IMR-90 (cell line): Measurements from ENCODE around the gene PREB. TPM values are rescaled to one million over a fixed set of nuclear protein-coding genes. Genes with fewer than 3 reads are reported as not detected.

Experiments used
- ATAC-seq: fragments of 200-7000 bp; cut with Tn5 transposase; 2 replicates; pipeline ENCODE4 v1.9.1; 2020; ENCODE audit warnings: low read depth, mild to moderate bottlenecking, moderate library complexity
- BruUV-seq: library from RNA; stranded (reverse); fragments of 400-500 nt; replicated peaks from 2 replicates; lab custom pipeline; 2021; lab: Mats Ljungman, UMichigan
- CTCF ChIA-PET: fragments of 300-600 bp; formaldehyde crosslinking; extraction: SDS; loops from one replicate; lab custom pipeline; 2021; ENCODE audit warnings: antibody characterized with exemption; lab: Yijun Ruan, JAX
- POLR2A ChIA-PET: fragments of 300-600 bp; sonication (Branson Sonifier 250); formaldehyde crosslinking; loops from one replicate; lab custom pipeline; 2022; ENCODE audit warnings: antibody characterized with exemption; ENCODE audit not compliant: unreplicated experiment; lab: Charles Lee
- DNase-seq: peaks from one replicate; pipeline ENCODE4 v3.0.0; 2013
- H2AFZ ChIP-seq: replicated peaks from 2 replicates; pipeline ENCODE3; 2013; ENCODE audit warnings: low read length, mild to moderate bottlenecking; ENCODE audit not compliant: poor library complexity
- H2AK5ac ChIP-seq: 2 replicates; pipeline ENCODE4 v1.6.1; 2013; ENCODE audit warnings: low read depth, low read length, inconsistent platforms
- H2AK9ac ChIP-seq: replicated peaks from 2 replicates; pipeline ENCODE3; 2013; ENCODE audit warnings: mild to moderate bottlenecking, low read depth, low read length, moderate library complexity; ENCODE audit not compliant: poor library complexity
- H2BK120ac ChIP-seq: 2 replicates; pipeline ENCODE4 v1.6.1; 2013; ENCODE audit warnings: low read depth, low read length, inconsistent platforms
- H2BK15ac ChIP-seq: 3 replicates; pipeline ENCODE4 v1.6.1; 2013; ENCODE audit warnings: low read depth, low read length, inconsistent platforms
- H2BK20ac ChIP-seq: 2 replicates; pipeline ENCODE4 v1.6.1; 2013; ENCODE audit warnings: low read depth, mild to moderate bottlenecking, inconsistent platforms, low read length, moderate library complexity
- H2BK5ac ChIP-seq: 2 replicates; pipeline ENCODE4 v1.6.1; 2013; ENCODE audit warnings: mild to moderate bottlenecking, low read depth, low read length, inconsistent platforms; ENCODE audit not compliant: poor library complexity, severe bottlenecking
- H3K14ac ChIP-seq: replicated peaks from 2 replicates; pipeline ENCODE4 v1.6.1; 2013; ENCODE audit warnings: low read depth, low read length, inconsistent platforms
- H3K18ac ChIP-seq: 2 replicates; pipeline ENCODE4 v1.6.1; 2013; ENCODE audit warnings: low read depth, low read length, control low read depth
- H3K23ac ChIP-seq: 2 replicates; pipeline ENCODE4 v1.6.1; 2013; ENCODE audit warnings: low read depth, low read length, inconsistent platforms
- H3K27ac ChIP-seq: 2 replicates; pipeline ENCODE4 v1.5.1; 2013; ENCODE audit warnings: mild to moderate bottlenecking, control low read depth, low read length; ENCODE audit not compliant: insufficient read depth
- H3K27me3 ChIP-seq: 2 replicates; pipeline ENCODE4 v1.6.1; 2013; ENCODE audit warnings: low read length; ENCODE audit not compliant: control insufficient read depth, insufficient read depth
- H3K36me3 ChIP-seq: 2 replicates; pipeline ENCODE4 v1.6.1; 2013; ENCODE audit warnings: low read length, mixed read lengths; ENCODE audit not compliant: control insufficient read depth, insufficient read depth
- H3K4ac ChIP-seq: 2 replicates; pipeline ENCODE4 v1.6.1; 2013; ENCODE audit warnings: low read depth, low read length, inconsistent platforms
- H3K4me1 ChIP-seq: 2 replicates; pipeline ENCODE4 v1.6.1; 2013; ENCODE audit warnings: low read length, mixed read lengths; ENCODE audit not compliant: control insufficient read depth, insufficient read depth
- H3K4me2 ChIP-seq: 2 replicates; pipeline ENCODE4 v1.6.1; 2013; ENCODE audit warnings: low read depth, mild to moderate bottlenecking, control low read depth, low read length, moderate library complexity
- H3K4me3 ChIP-seq: 2 replicates; pipeline ENCODE4 v1.5.1; 2013; ENCODE audit warnings: low read depth, mild to moderate bottlenecking, control low read depth, low read length, moderate library complexity; ENCODE audit not compliant: insufficient read depth
- H3K56ac ChIP-seq: 2 replicates; pipeline ENCODE4 v1.6.1; 2013; ENCODE audit warnings: low read length, inconsistent platforms; ENCODE audit not compliant: insufficient read depth; ENCODE audit errors: extremely low read depth
- H3K79me1 ChIP-seq, 2 experiments: 2 replicates each; pipeline ENCODE4 v1.6.1; 2013; ENCODE audit warnings: low read length in 2 of 2, inconsistent platforms in 1 of 2, low read depth in 1 of 2
- H3K9ac ChIP-seq: 2 replicates; pipeline ENCODE4 v1.6.1; 2013; ENCODE audit warnings: low read depth, low read length, control low read depth
- H3K9me1 ChIP-seq: 2 replicates; pipeline ENCODE4 v1.6.1; 2013; ENCODE audit warnings: low read length, inconsistent platforms; ENCODE audit not compliant: insufficient read depth
- H3K9me3 ChIP-seq: 2 replicates; pipeline ENCODE4 v1.6.1; 2013; ENCODE audit warnings: low read length; ENCODE audit not compliant: control insufficient read depth, insufficient read depth
- H4K20me1 ChIP-seq: 2 replicates; pipeline ENCODE4 v1.6.1; 2013; ENCODE audit warnings: low read length, inconsistent platforms; ENCODE audit not compliant: insufficient read depth
- H4K5ac ChIP-seq: 2 replicates; pipeline ENCODE4 v1.6.1; 2013; ENCODE audit warnings: mild to moderate bottlenecking, low read depth, low read length, control low read depth
- H4K8ac ChIP-seq, 2 experiments: 2 replicates each; pipeline ENCODE4 v1.6.1; 2013; ENCODE audit warnings: low read depth in 2 of 2, low read length in 2 of 2, control low read depth in 1 of 2, inconsistent platforms in 1 of 2
- H4K91ac ChIP-seq: 2 replicates; pipeline ENCODE4 v1.6.1; 2013; ENCODE audit warnings: low read depth, low read length, inconsistent platforms; ENCODE audit not compliant: insufficient read depth
- BHLHE40 ChIP-seq: fragments of 150-350 bp; IDR thresholded peaks from 2 replicates; pipeline ENCODE4 v1.6.1; 2016; ENCODE audit warnings: mild to moderate bottlenecking, low read depth, low read length
- CHD1 ChIP-seq: IDR thresholded peaks from 2 replicates; pipeline ENCODE4 v1.6.1; 2012; ENCODE audit warnings: low read depth, low read length, improper control_type of control experiment
- FOS ChIP-seq: fragments of 150-350 bp; IDR thresholded peaks from 2 replicates; pipeline ENCODE4 v1.6.1; 2016; ENCODE audit warnings: low read depth, low read length
- MAFK ChIP-seq: IDR thresholded peaks from 2 replicates; pipeline ENCODE4 v1.6.1; 2012; ENCODE audit warnings: low read depth, low read length, improper control_type of control experiment
- USF2 ChIP-seq: fragments of 150-350 bp; IDR thresholded peaks from 2 replicates; pipeline ENCODE4 v1.6.1; 2017; ENCODE audit warnings: mild to moderate bottlenecking, antibody characterized with exemption, low read length, low read depth
- WGBS, 2 experiments: methylation state at CpG; one replicate each; pipeline versions ENCODE4 v1.1.5 to v1.1.7; 2013; ENCODE audit warnings: missing lambda C conversion rate in 2 of 2; ENCODE audit not compliant: insufficient read length in 1 of 2; ENCODE audit errors: extremely low coverage in 2 of 2; 5-methylcytosine and 5-hydroxymethylcytosine counted together
- dilution Hi-C: fragments of 300-500 bp; cut with HindIII; formaldehyde crosslinking; loops from one replicate; pipeline ENCODE4 v1.14.3; 2018; ENCODE audit warnings: low sequenced_read_pairs; ENCODE audit not compliant: unreplicated experiment
- in situ Hi-C: fragments of 300-500 bp; cut with MboI; formaldehyde crosslinking; loops from 3 replicates; pipeline ENCODE4 v1.14.3; 2019; ENCODE audit warnings: low sequenced_read_pairs, inconsistent platforms, mixed read lengths
- intact Hi-C: fragments of 100-400 bp; cut with micrococcal nuclease; formaldehyde crosslinking; loops from 2 replicates; pipeline ENCODE4 v1.10.0; 2022
- polyA plus RNA-seq, 3 experiments: library from polyadenylated mRNA; depleted of rRNA; stranded (reverse); fragments of >200 nt; gene quantifications; 2 replicates each; pipeline ENCODE4 v1.2.3, GENCODE V29; 2012; ENCODE audit warnings: low replicate concordance in 1 of 3
- total RNA-seq: library from RNA; depleted of rRNA; stranded (reverse); fragments of >200 nt; gene quantifications from 2 replicates; pipeline ENCODE4 v1.2.3, GENCODE V29; 2012

PREB gene
- total and polyA plus RNA-seq, 2 of the 4 experiments (the other 2 are of a cell fraction) = 38.9 to 52.2 TPM

DNA sequence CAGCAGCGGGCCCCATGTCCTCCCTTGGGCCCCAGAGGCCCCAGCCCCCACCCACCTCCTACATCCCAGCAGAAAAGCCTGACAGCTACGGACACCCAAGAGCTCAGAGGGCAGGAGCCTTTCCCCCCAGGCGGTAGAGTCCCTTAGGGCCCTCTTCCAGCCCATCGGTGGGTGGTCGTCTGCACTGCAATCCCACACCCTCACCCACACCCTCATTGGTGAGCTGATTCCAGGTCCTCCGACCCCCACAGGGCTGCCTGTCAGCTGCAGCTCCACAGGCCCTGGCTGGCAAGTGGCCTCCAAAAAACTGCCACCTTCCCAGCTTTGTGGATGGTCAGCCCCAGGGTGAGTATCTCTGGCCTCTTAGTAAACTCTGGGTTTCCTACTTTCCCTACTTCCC, 24.8 kb upstream of the PREB start:
- peaks cover 15% of the 10 kb centered on the region for H3K27me3 ChIP-seq
- H3K23ac ChIP-seq = no peak overlapping the region
- no peaks in the 10 kb centered on the region for H3K4me1 ChIP-seq
- no peaks in the 10 kb centered on the region for H3K9me3 ChIP-seq
- no peak overlapping the region for H2BK15ac ChIP-seq
- DNase-seq (no peak), ATAC-seq (no peak)
- WGBS, 2 experiments = 67% methylated on average over 1 of the region's 6 CpGs; no CpG with 5 or more reads in 1 of the 2 experiments
- no peak overlapping the region for H3K4ac ChIP-seq
- in situ Hi-C loops = no loop called here
- no peaks in the 10 kb centered on the region for H3K36me3 ChIP-seq
- H3K4me2 ChIP-seq = no peak overlapping the region
- no peak overlapping the region for H4K91ac ChIP-seq
- H3K9me1 ChIP-seq = no peaks in the 10 kb centered on the region
- CTCF ChIA-PET = no interaction called here
- H3K18ac ChIP-seq = no peak overlapping the region
- no peak overlapping the region for H3K27ac ChIP-seq
- no peak overlapping the region for H4K8ac ChIP-seq
- H2BK120ac ChIP-seq = no peak overlapping the region
- no TSS peak for BruUV-seq
- no peaks in the 10 kb centered on the region for H3K79me1 ChIP-seq
- H4K20me1 ChIP-seq = no peaks in the 10 kb centered on the region; the same call in 1 of the 2 replicates
- no peak overlapping the region for H3K56ac ChIP-seq
- intact Hi-C loops = no loop called here
- H3K14ac ChIP-seq = no peak overlapping the region
- H2AFZ ChIP-seq = no peak overlapping the region
- no peak overlapping the region for H3K9ac ChIP-seq
- H3K4me3 ChIP-seq = no peak overlapping the region
- no peak overlapping the region for H2BK20ac ChIP-seq
- TF ChIP-seq BHLHE40 (no peak), FOS (no peak), MAFK (no peak), USF2 (no peak), CHD1 (no peak)
- no peak overlapping the region for H2BK5ac ChIP-seq
- no peak overlapping the region for H2AK9ac ChIP-seq
- POLR2A ChIA-PET = no interaction called here
- dilution Hi-C loops = no loop called here
- H4K5ac ChIP-seq = no peak overlapping the region
- no peak overlapping the region for H2AK5ac ChIP-seq
